ENCODE data around the gene BTG1.

Gene BTG1

DNA sequence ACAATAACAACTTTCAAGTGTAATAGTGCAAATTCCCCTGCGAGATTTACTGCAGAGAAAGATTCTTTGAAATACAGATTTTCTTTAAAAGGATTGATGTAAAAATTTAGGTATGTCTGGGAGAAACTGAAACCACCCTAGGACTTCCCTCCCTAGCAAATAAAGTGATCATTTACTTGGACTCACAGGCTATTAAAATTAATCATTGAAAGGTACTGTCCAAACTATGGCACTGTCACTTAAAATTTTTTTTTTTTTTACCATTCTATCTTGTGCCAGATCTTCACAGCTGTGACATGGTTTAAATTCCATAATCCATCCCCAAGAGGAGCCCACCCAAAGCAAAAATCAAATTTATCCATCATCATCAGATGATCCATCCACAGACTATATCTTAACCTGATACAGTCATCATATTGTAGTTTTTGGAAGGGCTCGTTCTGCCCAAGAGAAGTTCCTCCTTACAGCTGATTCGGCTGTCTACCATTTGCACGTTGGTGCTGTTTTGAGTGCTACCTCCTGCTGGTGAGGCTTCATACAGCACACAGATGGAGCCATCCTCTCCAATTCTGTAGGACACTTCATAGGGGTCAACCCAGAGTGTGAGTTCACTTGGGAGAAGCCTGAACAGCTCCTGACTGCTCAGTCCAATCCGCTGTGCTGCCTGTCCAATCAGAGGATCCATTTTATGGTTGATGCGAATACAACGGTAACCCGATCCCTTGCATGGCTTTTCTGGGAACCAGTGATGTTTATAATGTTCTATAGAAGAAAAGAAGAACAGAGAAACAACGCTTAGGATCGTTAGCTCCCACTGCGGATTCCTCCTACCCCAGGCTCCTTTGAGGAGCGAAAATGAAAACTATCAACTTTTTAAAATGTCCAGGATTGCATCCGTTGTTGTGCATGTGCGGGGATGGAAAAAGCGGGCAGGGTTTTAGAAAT is 1.7 kb downstream of the BTG1 start:
- H4K20me1 ChIP-seq (ENCODE audit: insufficient read depth, low read length): peaks cover 66% of the 10 kb centered on the region
- H3K4me1 ChIP-seq (ENCODE audit: insufficient read depth, low read length): peaks cover 67% of the 10 kb centered on the region
- no peak overlapping the region for H2AFZ ChIP-seq (ENCODE audit: low read depth, low read length)
- peak; percentile 72 for DNase-seq
- no peaks in the 10 kb centered on the region for H3K9me3 ChIP-seq (ENCODE audit: insufficient read depth, low read length, severe bottlenecking)
- peak; percentile 20 for ATAC-seq (ENCODE audit: insufficient read depth, low read depth)
- peak overlapping the region; percentile 63 for H3K4me2 ChIP-seq (ENCODE audit: insufficient read depth, low read length)
- peak overlapping the region; percentile 97 for H3K9ac ChIP-seq (ENCODE audit: low read depth, low read length)
- peak overlapping the region; percentile 66 to 84 for H3K4me3 ChIP-seq (ENCODE audit: low read depth in 1 of 2, low read length in 2 of 2)
- H3K27me3 ChIP-seq (ENCODE audit: insufficient read depth, low read length, poor library complexity): no peaks in the 10 kb centered on the region
- peaks cover 63% of the 10 kb centered on the region for H3K36me3 ChIP-seq (ENCODE audit: insufficient read depth, low read length)
- peak overlapping the region; percentile 92 for H3K27ac ChIP-seq (ENCODE audit: low read length)
- TF ChIP-seq, protein P1, sequence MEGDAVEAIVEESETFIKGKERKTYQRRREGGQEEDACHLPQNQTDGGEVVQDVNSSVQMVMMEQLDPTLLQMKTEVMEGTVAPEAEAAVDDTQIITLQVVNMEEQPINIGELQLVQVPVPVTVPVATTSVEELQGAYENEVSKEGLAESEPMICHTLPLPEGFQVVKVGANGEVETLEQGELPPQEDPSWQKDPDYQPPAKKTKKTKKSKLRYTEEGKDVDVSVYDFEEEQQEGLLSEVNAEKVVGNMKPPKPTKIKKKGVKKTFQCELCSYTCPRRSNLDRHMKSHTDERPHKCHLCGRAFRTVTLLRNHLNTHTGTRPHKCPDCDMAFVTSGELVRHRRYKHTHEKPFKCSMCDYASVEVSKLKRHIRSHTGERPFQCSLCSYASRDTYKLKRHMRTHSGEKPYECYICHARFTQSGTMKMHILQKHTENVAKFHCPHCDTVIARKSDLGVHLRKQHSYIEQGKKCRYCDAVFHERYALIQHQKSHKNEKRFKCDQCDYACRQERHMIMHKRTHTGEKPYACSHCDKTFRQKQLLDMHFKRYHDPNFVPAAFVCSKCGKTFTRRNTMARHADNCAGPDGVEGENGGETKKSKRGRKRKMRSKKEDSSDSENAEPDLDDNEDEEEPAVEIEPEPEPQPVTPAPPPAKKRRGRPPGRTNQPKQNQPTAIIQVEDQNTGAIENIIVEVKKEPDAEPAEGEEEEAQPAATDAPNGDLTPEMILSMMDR (IDR thresholded peaks at IDR 0.05; ENCODE audit: borderline replicate concordance, extremely low read depth, low read length, poor library complexity, severe bottlenecking): peak; percentile 85
- no peak for TF ChIP-seq EZH2 (IDR thresholded peaks at IDR 0.05; ENCODE audit: borderline replicate concordance, low read depth, low read length, severe bottlenecking)
- H3K79me2 ChIP-seq (ENCODE audit: insufficient read depth, low read length): peaks cover 83% of the 10 kb centered on the region

DNA sequence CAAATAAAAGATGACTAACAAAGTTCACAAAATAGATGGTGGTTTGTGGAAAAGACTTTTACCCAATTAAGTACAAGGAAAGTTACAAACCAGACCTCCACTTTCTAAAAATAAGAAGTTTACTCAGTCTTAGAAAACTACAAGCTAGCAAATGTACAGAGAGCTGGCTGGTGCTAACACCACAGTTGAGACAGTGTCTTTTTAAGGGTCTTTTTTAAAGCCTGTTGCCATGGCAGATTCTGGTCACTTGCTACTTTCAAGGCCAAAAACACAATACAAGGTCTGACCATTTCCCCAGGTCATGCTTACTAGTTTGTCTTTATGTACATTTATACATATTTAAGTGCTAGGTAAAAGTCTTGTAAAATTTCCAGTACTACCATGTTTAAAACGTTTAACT is 2.4 kb downstream of the BTG1 start:
- Histone ChIP-seq H3K27ac (ENCODE audit: low read length) (peak overlapping the region; percentile 92), H3K27me3 (ENCODE audit: insufficient read depth, low read length, poor library complexity) (no peaks in the 10 kb centered on the region), H2AFZ (ENCODE audit: low read depth, low read length) (no peak overlapping the region), H4K20me1 (ENCODE audit: insufficient read depth, low read length) (peaks cover 73% of the 10 kb centered on the region), H3K9ac (ENCODE audit: low read depth, low read length) (peak overlapping the region; percentile 97), H3K79me2 (ENCODE audit: insufficient read depth, low read length) (peaks cover 90% of the 10 kb centered on the region), H3K9me3 (ENCODE audit: insufficient read depth, low read length, severe bottlenecking) (no peaks in the 10 kb centered on the region), H3K4me1 (ENCODE audit: insufficient read depth, low read length) (peaks cover 69% of the 10 kb centered on the region), H3K4me3 (ENCODE audit: low read depth in 1 of 2, low read length in 2 of 2) (peak overlapping the region; percentile 66 to 84), H3K36me3 (ENCODE audit: insufficient read depth, low read length) (peaks cover 70% of the 10 kb centered on the region), H3K4me2 (ENCODE audit: insufficient read depth, low read length) (peak overlapping the region; percentile 63)
- no peak for TF ChIP-seq EZH2 (IDR thresholded peaks at IDR 0.05; ENCODE audit: borderline replicate concordance, low read depth, low read length, severe bottlenecking)
- TF ChIP-seq, protein P1 (IDR thresholded peaks at IDR 0.05; ENCODE audit: borderline replicate concordance, extremely low read depth, low read length, poor library complexity, severe bottlenecking): peak; percentile 9
- DNase-seq (no peak), ATAC-seq (ENCODE audit: insufficient read depth, low read depth) (no peak)

DNA sequence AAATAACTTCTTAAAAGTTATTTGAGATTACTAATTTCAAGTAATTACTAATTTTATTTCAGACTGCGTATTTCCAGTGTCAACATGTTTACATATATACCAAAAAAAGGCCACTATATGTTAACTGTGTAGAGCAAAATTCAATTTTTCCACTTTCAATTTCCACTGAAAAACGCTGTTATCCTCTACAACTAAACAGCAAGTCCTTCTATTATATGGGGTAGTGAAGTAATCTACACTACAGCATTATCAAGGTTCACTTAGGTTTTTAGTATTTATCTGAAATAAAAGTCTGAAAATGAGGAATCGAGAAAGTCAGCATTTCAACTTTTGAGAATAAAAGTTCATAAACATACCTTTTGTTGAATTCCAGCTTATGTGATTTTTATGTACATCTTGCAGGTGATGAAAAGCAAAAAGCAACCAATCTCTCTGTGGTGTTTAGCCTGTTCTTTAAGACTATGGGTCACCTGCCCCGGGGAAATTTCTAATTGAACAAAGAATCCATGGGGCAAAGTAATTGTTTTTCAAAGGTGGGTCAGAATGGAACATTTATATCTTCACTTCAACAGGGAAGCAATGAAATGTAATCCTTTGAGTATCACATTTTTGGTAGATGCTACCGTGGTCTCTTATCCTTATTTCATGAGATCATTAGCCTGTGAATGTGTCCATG is 3.3 kb downstream of the BTG1 start:
- no peaks in the 10 kb centered on the region for H3K27me3 ChIP-seq (ENCODE audit: insufficient read depth, low read length, poor library complexity)
- TF ChIP-seq, protein P1 (IDR thresholded peaks at IDR 0.05; ENCODE audit: borderline replicate concordance, extremely low read depth, low read length, poor library complexity, severe bottlenecking): no peak
- no peak for TF ChIP-seq EZH2 (IDR thresholded peaks at IDR 0.05; ENCODE audit: borderline replicate concordance, low read depth, low read length, severe bottlenecking)
- H3K9ac ChIP-seq (ENCODE audit: low read depth, low read length): peak overlapping the region; percentile 97
- H3K4me2 ChIP-seq (ENCODE audit: insufficient read depth, low read length): peak overlapping the region; percentile 63
- H3K27ac ChIP-seq (ENCODE audit: low read length): peak overlapping the region; percentile 92
- peaks cover 95% of the 10 kb centered on the region for H3K79me2 ChIP-seq (ENCODE audit: insufficient read depth, low read length)
- ATAC-seq (ENCODE audit: insufficient read depth, low read depth) (no peak), DNase-seq (no peak)
- H3K36me3 ChIP-seq (ENCODE audit: insufficient read depth, low read length): peaks cover 70% of the 10 kb centered on the region
- H3K4me3 ChIP-seq (ENCODE audit: low read depth in 1 of 2, low read length in 2 of 2): peak overlapping the region; percentile 66 to 84
- H2AFZ ChIP-seq (ENCODE audit: low read depth, low read length): no peak overlapping the region
- peaks cover 80% of the 10 kb centered on the region for H4K20me1 ChIP-seq (ENCODE audit: insufficient read depth, low read length)
- peaks cover 71% of the 10 kb centered on the region for H3K4me1 ChIP-seq (ENCODE audit: insufficient read depth, low read length)
- H3K9me3 ChIP-seq (ENCODE audit: insufficient read depth, low read length, severe bottlenecking): no peaks in the 10 kb centered on the region

All from DND-41 (cell line).